NCI-H446 treated with DMSO at 0.1 percent for 48 hours (cell line): ENCODE measurements around the gene MEGF11.

ENCODE experiments used
- DNase-seq: peaks from one replicate; lab custom pipeline; 2025; lab: John Stamatoyannopoulos, UW

MEGF11 gene

GRCh38 chr15:65970937-65971740 lies 282.4 kb downstream of the MEGF11 start:
- no peak for DNase-seq

GRCh38 chr15:65969865-65970816 lies 283.4 kb downstream of the MEGF11 start:
- DNase-seq = no peak

- no peak for DNase-seq
These were observed 285.0 kb downstream of the MEGF11 start for GRCh38 chr15:65968511-65968910.

- DNase-seq = no peak
These were observed 288.6 kb downstream of the MEGF11 start for GRCh38 chr15:65964792-65965433.

DNA sequence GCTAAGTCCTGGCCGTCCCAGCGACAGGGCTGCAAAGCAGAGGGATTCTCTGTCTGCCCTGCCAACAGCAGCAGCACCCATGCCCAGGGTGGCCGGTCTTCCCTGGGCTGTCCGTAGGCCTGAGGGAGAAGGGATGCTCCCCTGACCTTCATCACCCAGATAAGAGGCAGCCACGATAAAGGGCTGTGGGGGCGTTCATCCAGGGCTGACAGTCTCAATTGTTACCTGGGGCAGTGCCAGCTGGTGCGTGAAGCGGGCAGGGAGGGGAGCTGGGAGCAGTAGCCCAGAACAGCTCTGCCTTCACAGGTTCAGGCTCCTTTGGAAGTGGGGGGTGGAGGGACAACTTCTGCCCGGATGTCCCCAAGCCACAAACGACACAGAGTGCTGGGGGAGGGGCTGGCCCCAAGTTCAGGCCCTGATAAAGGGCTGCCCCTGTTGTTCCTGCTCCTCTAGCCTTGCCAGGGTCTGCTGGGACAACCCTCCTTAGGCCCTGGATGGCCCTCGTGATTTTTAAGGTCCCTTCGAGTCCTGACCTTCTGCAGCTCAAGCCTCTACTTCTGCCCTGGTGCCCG lies 289.6 kb downstream of the MEGF11 start:
- DNase-seq = no peak

GRCh38 chr15:65963358-65963757 lies 290.2 kb downstream of the MEGF11 start:
- no peak for DNase-seq

- DNase-seq = no peak
These were observed 291.4 kb downstream of the MEGF11 start for GRCh38 chr15:65962187-65962586.

GRCh38 chr15:65960586-65960985 lies 293.0 kb downstream of the MEGF11 start:
- no peak for DNase-seq

GRCh38 chr15:65958835-65959234 lies 294.7 kb downstream of the MEGF11 start:
- DNase-seq = no peak

DNA sequence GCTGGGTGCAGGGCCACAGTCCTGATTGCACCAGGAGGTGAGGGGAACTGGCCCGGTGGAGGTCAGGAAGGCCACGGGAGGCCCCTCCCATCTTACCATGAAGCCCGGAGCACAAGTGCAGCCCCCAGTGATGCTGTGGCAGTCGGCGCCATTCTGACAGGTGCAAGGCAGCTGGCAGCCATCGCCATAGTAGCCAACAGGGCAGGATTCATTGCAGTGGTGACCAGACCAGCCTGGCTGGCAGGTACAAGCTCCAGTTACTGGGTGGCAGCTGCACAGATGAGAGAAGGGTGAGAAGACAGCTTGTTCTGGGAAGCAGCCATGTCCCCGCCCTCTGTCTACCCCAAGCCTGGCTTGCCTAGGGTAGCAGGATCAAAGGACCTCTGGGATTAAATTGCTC lies 296.1 kb downstream of the MEGF11 start:
- DNase-seq = no peak

- no peak for DNase-seq
These were observed 296.7 kb downstream of the MEGF11 start for GRCh38 chr15:65956899-65957298.

DNA sequence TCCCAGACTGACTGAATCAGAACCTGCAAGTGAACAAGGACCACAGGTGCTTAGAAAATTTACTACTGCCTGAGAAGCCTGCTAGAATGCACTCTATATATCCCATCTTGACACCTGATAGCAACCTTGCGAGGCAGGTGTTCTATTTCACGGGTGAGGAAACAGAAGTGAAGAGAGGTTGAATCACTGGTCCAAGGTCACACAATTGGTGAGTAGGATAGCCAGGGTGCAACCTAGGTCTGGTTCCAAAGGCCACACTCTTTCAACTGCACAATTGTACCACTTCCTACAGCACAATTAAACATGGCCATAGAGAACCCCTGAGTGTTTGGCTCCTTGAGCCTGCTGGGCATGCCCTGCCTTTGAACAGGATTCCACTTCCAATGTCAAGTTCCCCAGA lies 297.2 kb downstream of the MEGF11 start:
- no peak for DNase-seq

GRCh38 chr15:65954289-65954741 lies 299.2 kb downstream of the MEGF11 start:
- no peak for DNase-seq

- no peak for DNase-seq
These were observed 299.9 kb downstream of the MEGF11 start for GRCh38 chr15:65953622-65954021.

DNA sequence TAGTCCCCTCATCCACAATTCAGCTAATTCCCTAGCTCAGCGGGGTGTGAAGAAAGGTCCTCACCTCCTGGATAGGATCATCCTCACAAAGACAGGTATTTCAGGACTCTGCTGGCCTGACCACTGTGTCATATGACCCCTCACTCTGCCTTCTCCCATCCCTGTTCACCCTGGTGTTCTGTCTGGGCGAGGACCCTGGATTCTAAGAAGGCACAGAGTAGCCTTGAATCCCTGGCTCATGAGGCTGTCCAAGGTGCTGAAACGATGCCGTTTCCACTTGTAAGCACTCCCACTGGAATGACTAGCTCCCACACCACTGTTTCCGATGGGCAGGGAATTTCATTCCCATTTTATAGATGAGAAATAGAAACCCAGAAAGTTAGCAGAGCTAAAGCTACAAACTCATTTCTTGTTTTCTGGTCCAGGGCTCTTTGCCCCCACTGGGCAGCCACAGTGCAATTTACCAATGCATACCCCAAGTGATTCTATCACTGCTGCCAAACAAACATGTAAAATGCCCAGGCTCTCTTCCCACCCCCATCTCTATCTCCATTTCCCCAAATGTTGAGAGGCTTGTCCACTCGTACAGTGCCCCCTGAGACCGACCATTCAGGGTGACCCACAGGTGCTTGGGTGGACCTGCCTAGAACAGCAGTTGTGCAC lies 301.0 kb downstream of the MEGF11 start:
- DNase-seq = no peak

- DNase-seq = no peak
These were observed 302.5 kb downstream of the MEGF11 start for GRCh38 chr15:65951007-65951406.

DNA sequence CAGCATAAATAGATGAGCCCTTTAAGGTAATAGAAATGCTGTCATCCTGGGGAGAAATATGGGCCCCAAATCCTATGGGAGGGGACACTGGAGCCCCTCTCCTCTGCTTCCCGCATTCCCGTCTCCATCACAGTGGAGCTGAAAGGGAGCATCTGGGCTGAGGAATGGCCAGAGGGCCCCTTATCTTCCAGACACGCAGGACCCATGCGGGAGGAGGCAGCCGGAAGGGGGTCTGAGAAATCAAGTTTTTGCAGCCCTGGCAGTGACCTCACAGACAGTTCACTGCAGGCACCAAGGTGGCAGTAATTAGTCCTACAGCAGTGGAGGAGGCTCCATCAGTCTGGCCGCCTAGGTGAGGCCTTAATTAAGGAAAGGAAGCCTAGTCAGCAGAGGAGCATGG lies 304.1 kb downstream of the MEGF11 start:
- DNase-seq = no peak

GRCh38 chr15:65949011-65949410 lies 304.5 kb downstream of the MEGF11 start:
- DNase-seq = no peak

DNA sequence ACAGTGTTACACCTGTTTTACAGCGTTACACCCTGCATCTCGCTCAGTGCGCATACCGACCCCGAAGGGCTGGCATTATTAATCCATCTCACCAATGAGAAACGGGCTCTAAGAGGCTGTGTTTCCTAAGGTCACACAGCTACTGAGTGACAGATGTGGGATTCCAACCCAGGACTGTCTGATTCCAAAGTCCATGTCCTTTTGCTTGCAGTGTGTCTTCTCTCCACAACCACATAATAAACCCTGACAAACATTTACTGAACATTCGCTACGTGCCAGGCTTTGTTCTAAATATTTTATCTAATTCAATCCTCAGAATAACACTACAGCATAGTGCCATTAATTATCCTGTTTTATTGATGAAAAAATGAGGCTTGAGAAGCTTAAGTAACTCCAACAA lies 305.2 kb downstream of the MEGF11 start:
- DNase-seq = no peak

- DNase-seq = peak; percentile 5
These were observed 306.5 kb downstream of the MEGF11 start for GRCh38 chr15:65947041-65947440.

GRCh38 chr15:65945616-65946015 lies 307.9 kb downstream of the MEGF11 start:
- no peak for DNase-seq

DNA sequence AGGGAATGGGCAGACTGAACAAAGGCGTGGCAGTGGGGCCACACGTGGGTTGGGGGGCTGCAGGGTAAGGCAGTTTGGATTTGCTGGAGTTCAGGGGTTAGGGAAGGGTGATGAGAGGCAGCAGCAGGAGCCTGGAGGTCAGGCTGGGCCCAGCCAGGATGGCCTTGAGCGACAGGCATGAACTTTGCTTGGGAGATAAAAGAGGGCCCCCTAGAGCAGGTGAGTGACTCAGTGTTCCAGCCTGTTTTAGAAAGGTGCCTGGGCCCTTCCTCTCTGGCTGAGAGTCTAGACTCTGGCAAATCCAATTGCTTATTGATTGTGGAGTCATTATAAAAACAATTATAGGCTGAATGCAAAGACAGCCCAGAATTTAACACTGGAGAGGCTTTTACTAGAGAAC lies 309.1 kb downstream of the MEGF11 start:
- no peak for DNase-seq
